Epithelial cell of proximal tubule (primary cell): Measurements from ENCODE around the gene ROCK2. TPM values are rescaled to one million over a fixed set of nuclear protein-coding genes. Genes with fewer than 3 reads are reported as not detected.

ENCODE experiments used
- DNase-seq: peaks from one replicate; pipeline ENCODE4 v3.0.0-alpha.2; 2011; ENCODE audit warnings: low read depth
- H3K4me3 ChIP-seq: 2 replicates; pipeline ENCODE4 v1.5.1; 2011; ENCODE audit warnings: low read depth, mild to moderate bottlenecking, low read length
- total RNA-seq: library from RNA; depleted of rRNA; stranded (reverse); fragments of >200 nt; gene quantifications from 2 replicates; pipeline ENCODE4 v1.2.3, GENCODE V29; 2015
- TF ChIP-seq, protein P1 (sequence below): conservative IDR thresholded peaks from 2 replicates; pipeline ENCODE4 v1.5.1; 2012; ENCODE audit warnings: low read depth, mild to moderate bottlenecking, low read length

ROCK2 gene
- total RNA-seq, 1 donor from 2014 or later, result 22.2 TPM

DNA sequence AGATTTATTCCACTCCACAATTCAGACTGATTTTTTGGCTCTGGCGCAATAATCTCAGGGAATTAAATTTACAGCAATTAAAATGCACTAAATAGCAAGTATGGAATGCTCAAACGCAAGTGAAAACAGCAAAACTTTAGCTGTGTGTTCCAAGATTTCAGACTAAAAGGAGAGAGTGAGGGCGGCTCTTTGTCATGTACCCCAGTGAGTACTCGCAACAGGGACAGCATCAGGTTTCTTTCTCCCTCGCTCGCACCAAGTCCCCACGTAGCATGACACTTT, 1.1 kb downstream of the ROCK2 start:
- DNase-seq, result no peak
- TF ChIP-seq, protein P1, sequence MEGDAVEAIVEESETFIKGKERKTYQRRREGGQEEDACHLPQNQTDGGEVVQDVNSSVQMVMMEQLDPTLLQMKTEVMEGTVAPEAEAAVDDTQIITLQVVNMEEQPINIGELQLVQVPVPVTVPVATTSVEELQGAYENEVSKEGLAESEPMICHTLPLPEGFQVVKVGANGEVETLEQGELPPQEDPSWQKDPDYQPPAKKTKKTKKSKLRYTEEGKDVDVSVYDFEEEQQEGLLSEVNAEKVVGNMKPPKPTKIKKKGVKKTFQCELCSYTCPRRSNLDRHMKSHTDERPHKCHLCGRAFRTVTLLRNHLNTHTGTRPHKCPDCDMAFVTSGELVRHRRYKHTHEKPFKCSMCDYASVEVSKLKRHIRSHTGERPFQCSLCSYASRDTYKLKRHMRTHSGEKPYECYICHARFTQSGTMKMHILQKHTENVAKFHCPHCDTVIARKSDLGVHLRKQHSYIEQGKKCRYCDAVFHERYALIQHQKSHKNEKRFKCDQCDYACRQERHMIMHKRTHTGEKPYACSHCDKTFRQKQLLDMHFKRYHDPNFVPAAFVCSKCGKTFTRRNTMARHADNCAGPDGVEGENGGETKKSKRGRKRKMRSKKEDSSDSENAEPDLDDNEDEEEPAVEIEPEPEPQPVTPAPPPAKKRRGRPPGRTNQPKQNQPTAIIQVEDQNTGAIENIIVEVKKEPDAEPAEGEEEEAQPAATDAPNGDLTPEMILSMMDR, result no peak
- H3K4me3 ChIP-seq, result peak overlapping the region; percentile 91

DNA sequence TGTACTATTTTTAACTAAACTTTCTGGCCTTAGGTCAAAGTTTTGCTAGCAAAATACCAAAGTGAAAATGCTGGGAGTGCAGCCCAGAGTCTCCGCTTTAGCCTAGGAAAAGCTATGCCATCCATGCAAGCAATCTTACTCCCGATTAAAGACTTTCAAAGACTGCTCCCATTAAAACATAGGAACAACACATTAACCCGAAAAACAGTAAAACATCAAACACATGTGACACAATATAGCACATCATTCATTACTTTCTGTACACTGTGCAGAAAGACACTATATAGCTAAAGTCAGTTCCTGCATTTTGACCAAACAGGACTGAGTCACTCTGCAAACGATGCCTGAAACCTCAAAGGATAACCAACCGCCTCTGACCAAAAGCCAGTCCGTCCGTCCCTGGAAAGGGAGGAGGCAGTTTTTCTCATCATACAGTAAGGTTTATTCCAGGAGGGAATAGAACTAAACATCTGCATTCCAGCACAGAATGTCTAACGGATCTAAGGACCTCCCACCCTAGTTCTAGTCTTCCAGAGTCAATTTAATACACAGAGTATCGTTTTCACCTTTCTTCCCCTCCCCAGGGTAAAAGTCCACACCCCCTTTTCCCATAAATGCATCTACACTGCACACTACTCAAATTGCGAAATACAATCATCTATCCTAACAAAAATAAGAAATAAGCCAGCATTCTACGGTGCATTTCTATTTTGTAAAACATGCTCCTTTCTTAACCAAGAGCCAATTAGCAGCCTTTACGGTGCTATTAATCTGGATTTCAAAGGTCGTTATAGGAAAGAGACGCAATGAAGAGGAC, 1.7 kb downstream of the ROCK2 start:
- no peak for DNase-seq
- TF ChIP-seq, protein P1, result no peak
- H3K4me3 ChIP-seq, result peak overlapping the region; percentile 91

DNA sequence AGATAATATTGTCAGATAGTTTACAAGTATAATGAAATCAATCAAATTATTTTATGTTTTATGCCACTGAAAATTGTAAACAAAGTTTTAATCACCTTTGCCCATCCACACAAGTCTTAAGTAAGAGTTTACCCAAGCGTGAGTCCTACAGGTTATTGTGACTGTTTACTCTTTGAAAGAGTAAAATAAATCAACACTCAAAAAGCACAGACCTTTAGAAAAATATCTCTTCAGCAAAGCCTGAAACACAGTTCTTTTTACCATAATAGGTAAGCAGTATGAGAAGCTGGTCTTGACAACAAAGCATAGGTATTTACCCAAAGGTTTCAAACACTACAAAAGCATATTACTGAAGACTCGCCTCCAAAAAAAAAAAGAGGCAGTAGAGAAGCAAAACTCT, 3.7 kb downstream of the ROCK2 start:
- DNase-seq, result no peak
- H3K4me3 ChIP-seq, result no peak overlapping the region
- TF ChIP-seq, protein P1, result no peak

DNA sequence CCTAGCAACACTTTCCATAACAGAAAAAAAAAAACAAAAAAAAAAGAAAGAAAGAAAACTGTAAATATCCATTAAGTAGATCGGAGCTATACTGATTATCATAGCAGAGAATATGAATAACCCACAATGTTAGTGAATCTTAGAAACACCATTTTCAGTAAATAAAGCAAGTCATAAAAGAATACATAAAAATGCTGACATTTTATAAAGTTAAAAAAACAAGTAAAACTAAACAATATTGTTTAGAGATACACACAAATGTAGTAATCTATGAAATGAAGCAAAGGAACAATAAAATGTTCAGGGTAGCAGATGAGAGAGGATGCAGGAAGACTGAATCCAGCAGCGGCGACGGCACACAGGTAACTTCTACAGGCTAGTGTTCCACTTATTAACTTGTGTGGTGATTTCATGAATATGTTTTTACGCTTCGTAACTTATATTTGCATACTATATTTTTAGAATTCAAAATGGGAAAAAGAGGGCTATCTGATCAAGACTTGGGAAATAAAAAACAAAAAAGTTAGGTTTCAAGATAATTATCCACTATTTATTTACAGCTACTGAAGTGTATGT, 4.8 kb downstream of the ROCK2 start:
- TF ChIP-seq, protein P1, result no peak
- H3K4me3 ChIP-seq, result no peak overlapping the region
- DNase-seq, result no peak

DNA sequence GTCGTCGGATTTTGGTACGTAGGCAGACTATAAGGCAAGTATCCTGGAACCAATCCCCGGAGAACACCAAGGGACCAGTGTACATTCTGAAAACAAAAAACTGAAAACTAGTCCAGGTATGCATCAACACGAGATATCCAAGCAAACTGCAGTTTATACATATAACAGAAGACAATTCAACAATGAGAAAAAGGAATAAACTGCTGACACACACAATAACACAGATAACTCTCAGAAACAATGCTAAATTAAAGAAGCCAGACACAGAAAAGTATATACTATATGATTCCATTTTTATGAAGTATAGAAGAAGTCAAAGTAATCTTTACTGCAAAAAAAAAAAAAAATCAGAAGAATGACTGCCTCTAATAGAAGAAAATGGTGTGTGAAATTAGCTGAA, 5.9 kb downstream of the ROCK2 start:
- no peak for DNase-seq
- H3K4me3 ChIP-seq, result no peak overlapping the region
- TF ChIP-seq, protein P1, result no peak

DNA sequence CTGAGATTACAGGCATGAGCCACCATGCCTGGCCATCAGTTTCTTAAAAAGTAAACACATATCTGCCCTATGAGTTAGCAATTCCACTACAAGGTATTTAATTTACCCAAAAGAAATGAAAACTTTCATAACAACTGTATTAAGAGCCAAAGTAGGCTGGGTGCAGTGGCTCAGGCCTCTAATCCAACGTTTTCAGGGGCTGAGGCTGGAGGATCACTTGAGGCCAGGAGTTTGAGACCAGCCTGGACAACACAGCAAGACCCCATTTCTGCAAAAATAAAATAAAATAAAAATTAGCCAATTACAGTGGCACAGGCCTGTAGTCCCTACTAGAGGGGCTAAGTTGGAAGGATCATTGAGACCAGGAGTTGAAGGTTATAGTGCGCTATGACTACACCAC, 6.5 kb downstream of the ROCK2 start:
- TF ChIP-seq, protein P1, result no peak

DNA sequence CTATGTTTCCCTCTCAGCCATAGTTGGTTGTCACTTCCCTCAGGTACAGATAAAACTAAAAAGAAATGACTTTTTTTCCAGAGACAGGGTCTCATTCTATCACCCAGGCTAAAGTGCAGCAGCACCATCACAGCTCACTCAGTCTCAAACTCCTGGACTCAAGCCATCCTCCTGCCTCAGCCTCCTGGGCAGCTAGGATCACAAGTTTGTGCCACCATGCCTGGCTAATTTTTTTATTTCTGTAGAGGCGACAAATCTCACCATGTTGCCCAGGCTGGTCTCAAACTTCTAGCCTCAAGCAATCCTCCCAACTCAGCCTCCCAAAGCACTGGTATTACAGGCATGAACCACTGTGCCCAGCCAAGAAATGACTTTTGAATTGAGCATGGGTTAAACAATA, 8.2 kb downstream of the ROCK2 start:
- TF ChIP-seq, protein P1, result no peak
- H3K4me3 ChIP-seq, result no peak overlapping the region
- no peak for DNase-seq

More for the DNA sequence above, 6.5 kb downstream of the ROCK2 start:
- no peak for DNase-seq
- H3K4me3 ChIP-seq, result no peak overlapping the region
